Measurements from ENCODE around the gene PSMD4.
A peak's percentile ranks its signal among the peaks of the same experiment; 100 is the strongest.

Gene PSMD4

GRCh38 chr1:151311011-151311410 is 56.5 kb downstream of the PSMD4 start:
- Histone ChIP-seq H3K9ac (ENCODE audit: low read length) (no peak overlapping the region), H3K9me3 (ENCODE audit: control insufficient read depth, insufficient read depth, low read depth, low read length) (no peaks in the 10 kb centered on the region), H3K27me3 (ENCODE audit: control insufficient read depth, insufficient read depth, low read length) (no peaks in the 10 kb centered on the region), H3K4me3 (ENCODE audit: low read depth, low read length) (no peak overlapping the region), H3K4me1 (ENCODE audit: control insufficient read depth, insufficient read depth, low read length) (peaks cover 30% of the 10 kb centered on the region), H3K36me3 (ENCODE audit: control insufficient read depth, insufficient read depth, low read length) (peaks cover 73% of the 10 kb centered on the region), H3K27ac (ENCODE audit: low read depth, low read length) (no peak overlapping the region)

GRCh38 chr1:151311589-151312331 is 57.2 kb downstream of the PSMD4 start:
- Histone ChIP-seq H3K27ac (ENCODE audit: low read depth, low read length) (peak overlapping the region; percentile 15; the same call in 1 of the 2 replicates), H3K36me3 (ENCODE audit: control insufficient read depth, insufficient read depth, low read length) (peaks cover 73% of the 10 kb centered on the region), H3K4me3 (ENCODE audit: low read depth, low read length) (no peak overlapping the region)

GRCh38 chr1:151312411-151312810 is 57.9 kb downstream of the PSMD4 start:
- Histone ChIP-seq H3K27me3 (ENCODE audit: control insufficient read depth, insufficient read depth, low read length) (no peaks in the 10 kb centered on the region), H3K36me3 (ENCODE audit: control insufficient read depth, insufficient read depth, low read length) (peaks cover 68% of the 10 kb centered on the region), H3K4me3 (ENCODE audit: low read depth, low read length) (no peak overlapping the region), H3K9ac (ENCODE audit: low read length) (no peak overlapping the region), H3K27ac (ENCODE audit: low read depth, low read length) (no peak overlapping the region), H3K9me3 (ENCODE audit: control insufficient read depth, insufficient read depth, low read depth, low read length) (no peaks in the 10 kb centered on the region), H3K4me1 (ENCODE audit: control insufficient read depth, insufficient read depth, low read length) (peaks cover 30% of the 10 kb centered on the region)

More at GRCh38 chr1:151311589-151312331, 57.2 kb downstream of the PSMD4 start:
- Histone ChIP-seq H3K9ac (ENCODE audit: low read length) (peak overlapping the region; percentile 4), H3K9me3 (ENCODE audit: control insufficient read depth, insufficient read depth, low read depth, low read length) (no peaks in the 10 kb centered on the region), H3K4me1 (ENCODE audit: control insufficient read depth, insufficient read depth, low read length) (peaks cover 30% of the 10 kb centered on the region), H3K27me3 (ENCODE audit: control insufficient read depth, insufficient read depth, low read length) (no peaks in the 10 kb centered on the region)

GRCh38 chr1:151312826-151313225 is 58.3 kb downstream of the PSMD4 start:
- Histone ChIP-seq H3K27me3 (ENCODE audit: control insufficient read depth, insufficient read depth, low read length) (no peaks in the 10 kb centered on the region), H3K4me1 (ENCODE audit: control insufficient read depth, insufficient read depth, low read length) (peaks cover 30% of the 10 kb centered on the region), H3K4me3 (ENCODE audit: low read depth, low read length) (no peak overlapping the region), H3K27ac (ENCODE audit: low read depth, low read length) (no peak overlapping the region), H3K36me3 (ENCODE audit: control insufficient read depth, insufficient read depth, low read length) (peaks cover 66% of the 10 kb centered on the region), H3K9ac (ENCODE audit: low read length) (no peak overlapping the region), H3K9me3 (ENCODE audit: control insufficient read depth, insufficient read depth, low read depth, low read length) (no peaks in the 10 kb centered on the region)

- Histone ChIP-seq H3K9ac (ENCODE audit: low read length) (no peak overlapping the region), H3K27ac (ENCODE audit: low read depth, low read length) (no peak overlapping the region), H3K4me3 (ENCODE audit: low read depth, low read length) (no peak overlapping the region), H3K4me1 (ENCODE audit: control insufficient read depth, insufficient read depth, low read length) (peaks cover 30% of the 10 kb centered on the region), H3K9me3 (ENCODE audit: control insufficient read depth, insufficient read depth, low read depth, low read length) (no peaks in the 10 kb centered on the region), H3K36me3 (ENCODE audit: control insufficient read depth, insufficient read depth, low read length) (peaks cover 59% of the 10 kb centered on the region), H3K27me3 (ENCODE audit: control insufficient read depth, insufficient read depth, low read length) (no peaks in the 10 kb centered on the region)
Observed at GRCh38 chr1:151313501-151313900, 59.0 kb downstream of the PSMD4 start.

- peaks cover 27% of the 10 kb centered on the region for H3K4me1 ChIP-seq (ENCODE audit: control insufficient read depth, insufficient read depth, low read length)
- no peaks in the 10 kb centered on the region for H3K9me3 ChIP-seq (ENCODE audit: control insufficient read depth, insufficient read depth, low read depth, low read length)
- H3K36me3 ChIP-seq (ENCODE audit: control insufficient read depth, insufficient read depth, low read length): peaks cover 56% of the 10 kb centered on the region
- H3K4me3 ChIP-seq (ENCODE audit: low read depth, low read length): no peak overlapping the region
- no peak overlapping the region for H3K9ac ChIP-seq (ENCODE audit: low read length)
- no peaks in the 10 kb centered on the region for H3K27me3 ChIP-seq (ENCODE audit: control insufficient read depth, insufficient read depth, low read length)
- no peak overlapping the region for H3K27ac ChIP-seq (ENCODE audit: low read depth, low read length)
Observed at GRCh38 chr1:151314137-151314875, 59.8 kb downstream of the PSMD4 start.

- H3K36me3 ChIP-seq (ENCODE audit: control insufficient read depth, insufficient read depth, low read length): peaks cover 56% of the 10 kb centered on the region
- peaks cover 14% of the 10 kb centered on the region; the same call in 1 of the 2 replicates for H3K4me1 ChIP-seq (ENCODE audit: control insufficient read depth, insufficient read depth, low read length)
- H3K27me3 ChIP-seq (ENCODE audit: control insufficient read depth, insufficient read depth, low read length): no peaks in the 10 kb centered on the region
- no peak overlapping the region for H3K27ac ChIP-seq (ENCODE audit: low read depth, low read length)
- H3K9me3 ChIP-seq (ENCODE audit: control insufficient read depth, insufficient read depth, low read depth, low read length): no peaks in the 10 kb centered on the region
- no peak overlapping the region for H3K9ac ChIP-seq (ENCODE audit: low read length)
- H3K4me3 ChIP-seq (ENCODE audit: low read depth, low read length): no peak overlapping the region
Observed at GRCh38 chr1:151315565-151316235, 61.2 kb downstream of the PSMD4 start.
